ENCODE data around the gene TFEC. TPM values are rescaled to one million over a fixed set of nuclear protein-coding genes. Genes with fewer than 3 reads are reported as not detected.

TFEC gene
- total RNA-seq, 1 experiment from 2014 or later = not detected

DNA sequence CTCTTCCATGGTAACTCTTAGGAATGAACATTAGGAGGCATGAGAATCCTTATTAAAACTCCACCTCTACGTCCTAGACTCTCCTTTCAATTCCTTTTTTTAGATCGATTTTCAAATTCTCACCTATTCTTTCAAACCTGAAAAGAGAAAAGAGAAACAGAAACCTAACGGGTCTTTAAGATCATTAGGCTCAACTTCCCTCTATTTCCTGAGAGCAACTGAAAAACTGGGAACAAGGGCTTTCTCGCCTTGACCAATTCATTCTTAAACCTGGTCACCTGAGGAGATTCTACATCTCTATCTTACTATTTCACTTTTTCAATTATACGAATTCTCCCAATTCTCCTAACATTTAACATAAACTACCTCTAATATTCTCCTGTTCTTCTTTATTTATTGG lies 2.8 kb downstream of the TFEC start:
- no peak overlapping the region for H2BK12ac ChIP-seq (ENCODE audit: insufficient read length, low read depth, low read length)
- H4K20me1 ChIP-seq (ENCODE audit: control insufficient read depth, insufficient read depth, insufficient read length) = no peaks in the 10 kb centered on the region
- H3K79me2 ChIP-seq (ENCODE audit: insufficient read depth, low read length) = no peaks in the 10 kb centered on the region
- H3K4ac ChIP-seq (ENCODE audit: low read depth, low read length) = no peak overlapping the region
- Mint-ChIP-seq H3K4me3 (no peak overlapping the region), H3K36me3 (ENCODE audit: insufficient read depth in 1 of 3, low read depth in 3 of 3) (no peaks in the 10 kb centered on the region), H3K4me1 (peaks cover 0 to 5% of the 10 kb centered on the region in 2 experiments; a peak in 2 of 4 replicates), H3K9me3 (no peaks in the 10 kb centered on the region), H3K27me3 (ENCODE audit: low read depth) (no peaks in the 10 kb centered on the region; the same call in 1 of the 2 replicates), H3K27ac (no peak overlapping the region)
- no peak overlapping the region for H3K14ac ChIP-seq (ENCODE audit: insufficient read depth, low read length)
- no peaks in the 10 kb centered on the region for H3K79me1 ChIP-seq (ENCODE audit: insufficient read depth, low read depth, low read length, poor library complexity, severe bottlenecking)
- H3K23me2 ChIP-seq (ENCODE audit: insufficient read length, low read depth, low read length, poor library complexity, severe bottlenecking) = no peaks in the 10 kb centered on the region
- H2BK15ac ChIP-seq (ENCODE audit: low read depth, low read length) = no peak overlapping the region
- no peak overlapping the region for H3K23ac ChIP-seq (ENCODE audit: insufficient read length, low read depth, low read length)
- H3K27ac ChIP-seq (ENCODE audit: insufficient read length, low read depth, low read length) = no peak overlapping the region
- H2AFZ ChIP-seq (ENCODE audit: low read length) = no peak overlapping the region
- no peak overlapping the region for H4K91ac ChIP-seq (ENCODE audit: insufficient read length, low read depth, low read length)
- no peak overlapping the region for H3K9ac ChIP-seq (ENCODE audit: extremely low read depth, insufficient read length, low read length)
- TF ChIP-seq, protein P1, sequence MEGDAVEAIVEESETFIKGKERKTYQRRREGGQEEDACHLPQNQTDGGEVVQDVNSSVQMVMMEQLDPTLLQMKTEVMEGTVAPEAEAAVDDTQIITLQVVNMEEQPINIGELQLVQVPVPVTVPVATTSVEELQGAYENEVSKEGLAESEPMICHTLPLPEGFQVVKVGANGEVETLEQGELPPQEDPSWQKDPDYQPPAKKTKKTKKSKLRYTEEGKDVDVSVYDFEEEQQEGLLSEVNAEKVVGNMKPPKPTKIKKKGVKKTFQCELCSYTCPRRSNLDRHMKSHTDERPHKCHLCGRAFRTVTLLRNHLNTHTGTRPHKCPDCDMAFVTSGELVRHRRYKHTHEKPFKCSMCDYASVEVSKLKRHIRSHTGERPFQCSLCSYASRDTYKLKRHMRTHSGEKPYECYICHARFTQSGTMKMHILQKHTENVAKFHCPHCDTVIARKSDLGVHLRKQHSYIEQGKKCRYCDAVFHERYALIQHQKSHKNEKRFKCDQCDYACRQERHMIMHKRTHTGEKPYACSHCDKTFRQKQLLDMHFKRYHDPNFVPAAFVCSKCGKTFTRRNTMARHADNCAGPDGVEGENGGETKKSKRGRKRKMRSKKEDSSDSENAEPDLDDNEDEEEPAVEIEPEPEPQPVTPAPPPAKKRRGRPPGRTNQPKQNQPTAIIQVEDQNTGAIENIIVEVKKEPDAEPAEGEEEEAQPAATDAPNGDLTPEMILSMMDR (conservative IDR thresholded peaks at IDR 0.05) = no peak
- DNase-seq = no peak
- H2BK20ac ChIP-seq (ENCODE audit: low read depth, low read length, poor library complexity, severe bottlenecking) = no peak overlapping the region
- no peak overlapping the region for H2BK120ac ChIP-seq (ENCODE audit: low read depth, low read length, poor library complexity, severe bottlenecking)
- H2AK5ac ChIP-seq (ENCODE audit: insufficient read length, low read length) = no peak overlapping the region
- WGBS (ENCODE audit: extremely low coverage, insufficient read length, low lambda C conversion rate) = 100% methylated on average over 1 of the region's 5 CpGs
- H3K4me1 ChIP-seq (ENCODE audit: insufficient read depth, low read length) = no peaks in the 10 kb centered on the region
- H3T11ph ChIP-seq (ENCODE audit: low read length) = no peak overlapping the region
- no peak overlapping the region for H3K4me2 ChIP-seq (ENCODE audit: insufficient read depth, insufficient read length, low read length)
- H3K18ac ChIP-seq (ENCODE audit: insufficient read length, low read depth, low read length) = no peak overlapping the region
- no peak overlapping the region for H3K56ac ChIP-seq (ENCODE audit: insufficient read length, low read depth, low read length)
- no peaks in the 10 kb centered on the region for H3K9me3 ChIP-seq (ENCODE audit: control insufficient read depth, low read depth, low read length)
- H4K5ac ChIP-seq (ENCODE audit: insufficient read length, low read depth, low read length) = no peak overlapping the region
- H4K8ac ChIP-seq (replicated peaks; ENCODE audit: insufficient read length, low read depth, low read length) = no peak overlapping the region
- H3K27me3 ChIP-seq (ENCODE audit: insufficient read depth, low read length) = no peaks in the 10 kb centered on the region
- no peak overlapping the region for H2BK5ac ChIP-seq (ENCODE audit: insufficient read length, low read length)

Measured in H9 (cell line).